NB4 (cell line): ENCODE data around the gene ANAPC16.

ENCODE experiments used
- MYC ChIP-seq: IDR thresholded peaks from 2 replicates; pipeline ENCODE4 v1.6.1; 2011; ENCODE audit warnings: low read depth, low read length
- TF ChIP-seq, protein P1 (sequence below): IDR thresholded peaks from one replicate; pipeline ENCODE4 v1.5.1; 2012; ENCODE audit warnings: low read depth, low read length

DNA sequence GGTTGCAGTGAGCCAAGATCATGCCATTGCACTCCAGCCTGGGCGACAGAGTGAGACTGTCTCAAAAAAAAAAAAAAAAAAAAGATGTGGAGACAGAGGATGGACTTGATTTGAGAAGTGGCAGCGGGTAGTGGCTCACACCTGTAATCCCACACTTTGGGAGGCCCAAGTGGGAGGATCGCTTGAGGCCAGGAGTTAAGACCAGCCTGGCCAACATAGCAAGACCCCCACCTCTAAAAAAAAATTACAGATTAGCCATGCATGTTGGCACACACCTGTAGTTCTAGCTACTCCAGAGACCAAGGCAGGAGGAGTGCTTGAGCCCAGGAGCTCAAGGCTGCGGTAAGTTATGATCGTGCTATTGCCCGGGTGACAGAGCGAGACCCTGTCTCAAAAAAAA, 24.6 kb downstream of the ANAPC16 start:
- TF ChIP-seq MYC = no peak
- TF ChIP-seq, protein P1, sequence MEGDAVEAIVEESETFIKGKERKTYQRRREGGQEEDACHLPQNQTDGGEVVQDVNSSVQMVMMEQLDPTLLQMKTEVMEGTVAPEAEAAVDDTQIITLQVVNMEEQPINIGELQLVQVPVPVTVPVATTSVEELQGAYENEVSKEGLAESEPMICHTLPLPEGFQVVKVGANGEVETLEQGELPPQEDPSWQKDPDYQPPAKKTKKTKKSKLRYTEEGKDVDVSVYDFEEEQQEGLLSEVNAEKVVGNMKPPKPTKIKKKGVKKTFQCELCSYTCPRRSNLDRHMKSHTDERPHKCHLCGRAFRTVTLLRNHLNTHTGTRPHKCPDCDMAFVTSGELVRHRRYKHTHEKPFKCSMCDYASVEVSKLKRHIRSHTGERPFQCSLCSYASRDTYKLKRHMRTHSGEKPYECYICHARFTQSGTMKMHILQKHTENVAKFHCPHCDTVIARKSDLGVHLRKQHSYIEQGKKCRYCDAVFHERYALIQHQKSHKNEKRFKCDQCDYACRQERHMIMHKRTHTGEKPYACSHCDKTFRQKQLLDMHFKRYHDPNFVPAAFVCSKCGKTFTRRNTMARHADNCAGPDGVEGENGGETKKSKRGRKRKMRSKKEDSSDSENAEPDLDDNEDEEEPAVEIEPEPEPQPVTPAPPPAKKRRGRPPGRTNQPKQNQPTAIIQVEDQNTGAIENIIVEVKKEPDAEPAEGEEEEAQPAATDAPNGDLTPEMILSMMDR = no peak
